ENCODE results near the gene PASD1. TPM values are rescaled to one million over a fixed set of nuclear protein-coding genes. Genes with fewer than 3 reads are reported as not detected.

The PASD1 gene, protein sequence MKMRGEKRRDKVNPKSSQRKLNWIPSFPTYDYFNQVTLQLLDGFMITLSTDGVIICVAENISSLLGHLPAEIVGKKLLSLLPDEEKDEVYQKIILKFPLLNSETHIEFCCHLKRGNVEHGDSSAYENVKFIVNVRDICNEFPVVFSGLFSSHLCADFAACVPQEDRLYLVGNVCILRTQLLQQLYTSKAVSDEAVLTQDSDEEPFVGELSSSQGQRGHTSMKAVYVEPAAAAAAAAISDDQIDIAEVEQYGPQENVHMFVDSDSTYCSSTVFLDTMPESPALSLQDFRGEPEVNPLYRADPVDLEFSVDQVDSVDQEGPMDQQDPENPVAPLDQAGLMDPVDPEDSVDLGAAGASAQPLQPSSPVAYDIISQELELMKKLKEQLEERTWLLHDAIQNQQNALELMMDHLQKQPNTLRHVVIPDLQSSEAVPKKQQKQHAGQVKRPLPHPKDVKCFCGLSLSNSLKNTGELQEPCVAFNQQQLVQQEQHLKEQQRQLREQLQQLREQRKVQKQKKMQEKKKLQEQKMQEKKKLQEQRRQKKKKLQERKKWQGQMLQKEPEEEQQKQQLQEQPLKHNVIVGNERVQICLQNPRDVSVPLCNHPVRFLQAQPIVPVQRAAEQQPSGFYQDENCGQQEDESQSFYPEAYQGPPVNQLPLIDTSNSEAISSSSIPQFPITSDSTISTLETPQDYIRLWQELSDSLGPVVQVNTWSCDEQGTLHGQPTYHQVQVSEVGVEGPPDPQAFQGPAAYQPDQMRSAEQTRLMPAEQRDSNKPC
- total RNA-seq = not detected in 2 replicates

DNA sequence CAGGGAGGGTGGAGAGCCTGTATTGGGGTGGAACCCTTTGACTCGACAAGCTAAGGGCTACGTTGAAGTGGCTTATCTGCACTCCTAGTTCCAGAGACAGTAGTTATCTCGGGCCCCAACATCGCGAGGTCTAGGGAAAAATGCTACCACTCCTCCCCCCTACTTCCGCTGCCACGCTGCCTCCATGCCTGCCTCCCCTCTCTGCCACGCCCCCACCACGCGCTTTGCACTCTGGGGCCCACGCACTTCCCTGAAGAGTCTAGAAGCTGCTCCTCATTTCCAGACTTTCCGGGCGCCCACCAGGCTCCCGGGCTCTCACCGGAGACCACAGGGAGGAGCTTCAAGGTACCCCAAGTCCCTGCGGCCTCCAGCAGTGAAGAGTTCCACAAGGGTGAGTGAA is at the start of gene PASD1:
Gene PASD1 (plus strand): TSS at position 227 of the 400 bp plus-strand sequence. CDS start 37,879 bp downstream, outside the sequence.

DNA sequence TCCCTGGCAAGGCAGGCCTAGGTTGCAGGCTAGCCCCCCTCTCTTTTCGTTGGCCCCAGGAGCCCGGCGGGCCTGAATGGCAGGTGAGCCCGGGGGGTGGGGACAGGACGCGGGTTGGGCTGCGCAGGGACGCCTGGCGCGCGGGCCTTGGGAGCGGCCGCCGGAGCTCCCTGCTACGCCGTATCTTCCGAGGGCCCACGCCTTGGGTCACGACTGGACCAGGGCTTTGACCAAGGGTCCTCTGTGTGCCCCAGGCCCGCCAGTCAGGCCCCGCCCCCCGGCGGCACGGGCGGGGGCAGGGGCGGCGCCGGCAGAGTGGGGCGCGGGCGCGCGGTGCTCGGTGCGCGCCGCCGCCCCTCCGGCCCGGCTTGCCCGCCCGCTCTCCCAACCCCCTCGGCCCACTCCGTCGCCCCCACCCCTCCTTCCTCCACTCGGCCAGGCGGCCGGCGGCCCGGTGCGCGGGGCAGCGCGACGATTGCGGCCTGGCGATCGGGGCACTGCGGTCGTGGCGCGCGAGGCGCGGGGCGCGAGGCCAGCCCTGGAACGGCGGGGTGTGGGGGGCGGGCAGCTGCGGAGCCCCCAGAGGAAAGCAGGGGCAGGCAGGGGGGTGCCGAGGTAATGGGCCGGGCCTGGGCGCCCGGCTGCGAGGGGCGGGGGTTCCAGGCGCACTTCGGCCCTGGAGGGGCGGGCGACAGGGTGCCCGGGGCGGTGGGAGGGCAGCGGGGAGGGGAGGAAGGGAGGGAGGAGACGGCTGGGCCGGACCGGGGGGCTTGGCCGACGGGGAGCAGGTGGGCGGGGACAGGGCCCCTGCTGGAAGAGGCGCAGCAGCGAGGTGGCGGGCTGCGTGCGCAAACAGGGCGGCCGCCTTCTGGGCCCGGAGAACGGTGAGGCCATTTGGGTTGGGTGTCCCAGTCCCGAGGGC is 131.4 kb downstream of the PASD1 start, which contains the start of gene PRRG3:
Gene PRRG3 (plus strand): TSS at position 798 of the 922 bp plus-strand sequence. CDS start 3,357 bp downstream, outside the sequence.

DNA sequence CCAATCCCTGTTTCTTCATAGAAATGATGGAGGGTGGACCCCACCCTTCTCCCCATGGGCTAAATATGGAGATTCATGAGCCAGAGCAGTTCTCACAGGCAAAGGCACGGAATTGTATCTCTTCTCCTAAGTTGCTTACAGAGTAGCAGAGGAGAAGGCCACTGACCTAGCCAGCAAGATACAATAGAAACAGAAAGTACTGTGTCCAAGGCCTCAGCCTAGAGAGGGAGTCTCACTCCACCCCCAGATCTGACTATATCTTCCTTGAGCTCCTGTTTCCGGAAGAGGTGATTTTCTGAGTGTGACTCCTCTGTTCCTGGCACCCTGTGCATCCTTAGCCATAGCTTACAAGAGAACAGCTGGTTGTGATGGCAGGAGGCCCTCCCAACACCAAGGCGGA is 152.3 kb downstream of the PASD1 start, which contains the start of gene FATE1:
Gene FATE1 (plus strand): TSS at position 284 of the 400 bp plus-strand sequence. CDS start 85 bp downstream, at position 369.

Other genes with a start within 250 kb of the PASD1 start
- 44.7 and 50.9 TPM in 2 replicates for gene VMA21, start 166.5 kb upstream of the PASD1 start, total RNA-seq
- 0.87 and 4.6 TPM in 2 replicates for gene PRRG3, start 131.8 kb downstream of the PASD1 start, total RNA-seq
- gene FATE1, start 152.4 kb downstream of the PASD1 start, total RNA-seq = not detected in 2 replicates
- gene CNGA2, start 171.1 kb downstream of the PASD1 start, total RNA-seq = not detected in 2 replicates

All from smooth muscle cell of trachea (primary cell).